Measurements from ENCODE around the gene ETV3.

GRCh38 chr1:157154291-157154690 is 16.1 kb upstream of the ETV3 start:
- TF ChIP-seq CTCF (IDR thresholded peaks at IDR 0.05): no peak
- no peak for TF ChIP-seq POLR2AphosphoS5 (IDR thresholded peaks at IDR 0.05)

Measured in suprapubic skin (tissue), 3 donors.